Activated T-cell treated with anti-CD3 and anti-CD28 coated beads for 4 hours (primary cell): ENCODE data around the gene RBM23.
A peak's percentile ranks its signal among the peaks of the same experiment; 100 is the strongest.
"Not testable (repeated sequence)": the region's sequence is repeated elsewhere in the genome, so short reads cannot be mapped to it uniquely, and the experiment has no call there.

Experiments
- DNase-seq: peaks from one replicate; pipeline ENCODE4 v3.0.0-alpha.2; 2020

RBM23 gene

GRCh38 chr14:22860377-22860776 lies 58.6 kb downstream of the RBM23 start:
- DNase-seq = not testable (repeated sequence)

DNA sequence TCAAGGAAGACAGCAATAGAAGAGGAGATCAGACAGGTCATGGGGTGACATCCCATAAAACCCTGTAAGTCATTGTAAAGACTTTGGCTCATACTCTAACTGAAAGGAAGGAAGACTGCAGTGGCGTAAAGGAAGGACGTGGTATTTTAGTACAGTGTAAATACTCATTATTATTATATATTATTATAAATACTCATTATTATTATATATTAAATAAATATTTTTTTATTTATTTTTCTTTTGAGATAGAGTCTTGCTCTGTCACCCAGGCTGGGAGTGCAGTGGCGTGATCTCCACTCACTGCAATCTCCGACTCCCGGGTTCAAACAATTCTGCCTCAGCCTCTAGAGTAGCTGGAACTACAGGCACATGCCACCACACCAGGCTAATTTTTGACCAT lies 62.5 kb downstream of the RBM23 start:
- DNase-seq = no peak

GRCh38 chr14:22854963-22855724 lies 63.8 kb downstream of the RBM23 start:
- no peak for DNase-seq

DNA sequence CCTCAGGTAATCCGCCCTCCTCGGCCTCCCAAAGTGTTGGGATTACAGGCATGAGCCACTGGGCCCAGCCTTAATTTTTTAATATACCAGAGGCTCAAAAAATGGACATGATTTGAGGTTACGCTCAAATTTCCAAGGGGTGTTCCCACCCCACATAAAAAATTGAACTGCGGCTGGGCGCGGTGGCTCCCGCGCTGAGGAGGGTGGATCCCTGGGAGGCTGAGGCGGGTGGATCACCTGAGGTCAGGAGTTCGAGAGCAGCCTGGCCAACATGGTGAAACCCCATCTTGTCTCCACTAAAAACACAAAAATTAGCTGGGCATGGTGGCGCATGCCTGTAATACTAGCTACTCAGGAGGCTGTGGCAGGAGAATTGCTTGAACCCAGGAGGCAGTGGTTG lies 64.7 kb downstream of the RBM23 start:
- DNase-seq = not testable (repeated sequence)

- DNase-seq = peak; percentile 97
Measured at GRCh38 chr14:22852940-22853767, 65.8 kb downstream of the RBM23 start.

DNA sequence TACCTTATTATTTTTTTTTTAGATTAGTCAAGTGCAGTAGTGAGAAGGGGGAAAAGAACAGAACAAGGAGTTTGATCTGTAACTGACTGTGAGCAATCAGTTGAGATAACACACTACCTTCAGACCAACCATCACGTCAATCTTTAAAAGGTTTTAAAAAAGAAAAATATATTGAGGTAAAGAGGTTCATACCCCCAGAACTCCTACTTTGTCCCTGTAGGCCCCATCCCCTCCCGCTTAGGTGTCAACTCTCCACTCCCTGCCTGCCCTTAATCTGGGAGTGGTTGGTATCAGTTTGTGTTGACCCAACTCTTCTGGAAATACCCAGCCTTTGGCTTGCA lies 66.4 kb downstream of the RBM23 start:
- DNase-seq = no peak

DNA sequence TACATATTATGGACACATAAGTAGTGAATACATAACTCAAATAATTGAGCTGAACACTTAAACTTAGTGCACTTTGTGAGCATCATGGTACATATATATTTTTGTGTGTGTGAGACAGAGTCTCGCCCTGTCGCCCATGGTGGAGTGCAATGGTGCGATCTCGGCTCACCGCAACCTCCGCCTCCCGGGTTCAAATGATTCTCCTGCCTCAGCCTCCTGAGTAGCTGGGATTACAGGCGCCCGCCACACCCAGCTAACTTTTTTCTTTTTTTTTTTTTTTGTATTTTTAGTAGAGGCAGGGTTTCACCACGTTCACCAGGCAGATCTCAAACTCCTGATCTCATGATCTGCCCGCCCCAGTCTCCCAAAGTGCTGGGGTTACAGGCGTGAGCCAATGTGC lies 66.8 kb downstream of the RBM23 start:
- not testable (repeated sequence) for DNase-seq

GRCh38 chr14:22850944-22851764 lies 67.8 kb downstream of the RBM23 start:
- no peak for DNase-seq

DNA sequence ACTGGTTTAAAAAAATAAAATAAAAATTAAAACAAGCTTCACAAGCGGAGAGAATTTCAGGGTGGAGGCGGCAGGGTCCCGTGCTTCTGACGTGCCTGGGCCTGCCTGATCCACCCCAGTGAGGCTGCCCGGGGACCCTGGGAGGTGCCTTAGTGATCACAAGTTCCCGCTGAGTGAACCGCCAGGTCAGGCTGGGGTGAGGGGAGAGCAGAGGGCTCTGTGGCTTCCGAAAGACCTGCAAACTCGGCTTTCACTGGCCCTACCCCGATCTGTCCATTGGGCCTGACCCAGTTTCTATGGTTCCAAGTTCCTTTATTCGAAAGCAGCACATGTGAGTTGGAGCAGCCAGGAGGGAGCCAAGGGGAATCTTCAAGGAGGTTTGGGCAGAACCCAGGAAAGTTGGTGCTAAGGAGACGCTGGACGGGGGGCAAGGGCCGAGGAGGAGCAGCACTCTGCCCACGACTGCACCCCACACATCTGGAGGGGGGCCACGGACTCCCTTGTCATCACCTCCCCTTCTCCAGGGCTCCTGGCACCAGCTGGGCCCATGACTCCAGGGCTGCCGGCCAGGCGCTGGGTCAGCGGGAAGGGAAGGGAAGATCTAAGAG lies 69.6 kb downstream of the RBM23 start:
- no peak for DNase-seq

DNA sequence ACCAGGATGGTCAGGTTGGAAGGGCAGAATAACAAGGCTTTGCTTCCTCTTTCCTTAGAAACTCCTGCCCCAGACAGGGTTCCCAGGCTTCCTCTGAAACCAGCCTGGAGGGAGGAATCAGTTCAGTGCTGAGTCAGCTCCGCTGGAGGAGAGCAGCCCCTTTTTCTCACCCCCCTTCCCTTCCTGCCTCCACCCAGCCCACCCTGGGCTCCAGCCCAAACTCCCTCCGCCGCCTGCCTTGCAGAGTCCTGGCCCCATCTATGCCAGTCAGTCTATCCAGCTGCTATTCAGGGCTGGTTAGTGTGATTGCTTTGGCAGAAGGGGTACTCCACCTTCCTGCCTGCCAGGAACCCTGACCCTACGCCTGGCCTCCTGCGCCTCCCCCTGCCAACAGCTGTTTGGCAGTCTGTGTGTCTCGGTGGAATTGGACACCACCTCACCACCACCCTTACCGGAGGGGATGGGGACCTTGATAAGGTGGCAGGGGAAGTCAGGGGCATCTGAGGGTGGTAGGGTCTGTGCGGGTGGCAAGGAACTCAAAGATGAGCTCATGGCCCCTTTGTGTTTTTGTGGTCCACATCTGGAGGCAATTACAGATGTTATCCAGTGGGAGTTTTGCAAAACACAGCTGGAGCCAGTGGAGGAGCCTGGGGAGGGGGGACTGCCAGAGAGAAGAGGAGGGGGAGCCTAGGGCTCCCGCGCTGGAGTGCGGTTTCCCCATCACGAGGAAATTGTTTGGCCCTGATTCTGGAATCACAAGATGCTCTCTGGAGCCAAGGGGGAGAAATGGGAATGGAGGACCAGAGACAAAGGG lies 70.4 kb downstream of the RBM23 start:
- DNase-seq = no peak

- DNase-seq = no peak
Measured at GRCh38 chr14:22847661-22848341, 71.1 kb downstream of the RBM23 start.

DNA sequence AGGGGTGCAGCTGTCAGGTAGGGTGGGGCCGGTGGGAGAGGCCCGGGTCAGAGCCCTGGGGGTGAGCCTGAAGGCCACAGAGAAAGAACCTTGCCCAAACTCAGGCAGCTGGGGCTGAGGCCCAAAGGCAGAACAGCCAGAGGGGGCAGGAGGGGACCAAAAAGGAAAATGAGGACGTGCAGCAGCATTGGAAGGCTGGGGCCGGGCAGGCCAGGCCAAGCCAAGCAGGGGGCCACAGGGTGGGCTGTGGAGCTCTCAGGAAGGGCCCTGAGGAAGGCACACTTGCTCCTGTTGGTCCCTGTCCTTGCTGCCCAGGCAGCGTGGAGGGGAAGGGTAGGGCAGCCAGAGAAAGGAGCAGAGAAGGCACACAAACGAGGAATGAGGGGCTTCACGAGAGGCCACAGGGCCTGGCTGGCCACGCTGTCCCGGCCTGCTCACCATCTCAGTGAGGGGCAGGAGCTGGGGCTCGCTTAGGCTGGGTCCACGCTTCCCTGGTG lies 72.1 kb downstream of the RBM23 start:
- no peak for DNase-seq

DNA sequence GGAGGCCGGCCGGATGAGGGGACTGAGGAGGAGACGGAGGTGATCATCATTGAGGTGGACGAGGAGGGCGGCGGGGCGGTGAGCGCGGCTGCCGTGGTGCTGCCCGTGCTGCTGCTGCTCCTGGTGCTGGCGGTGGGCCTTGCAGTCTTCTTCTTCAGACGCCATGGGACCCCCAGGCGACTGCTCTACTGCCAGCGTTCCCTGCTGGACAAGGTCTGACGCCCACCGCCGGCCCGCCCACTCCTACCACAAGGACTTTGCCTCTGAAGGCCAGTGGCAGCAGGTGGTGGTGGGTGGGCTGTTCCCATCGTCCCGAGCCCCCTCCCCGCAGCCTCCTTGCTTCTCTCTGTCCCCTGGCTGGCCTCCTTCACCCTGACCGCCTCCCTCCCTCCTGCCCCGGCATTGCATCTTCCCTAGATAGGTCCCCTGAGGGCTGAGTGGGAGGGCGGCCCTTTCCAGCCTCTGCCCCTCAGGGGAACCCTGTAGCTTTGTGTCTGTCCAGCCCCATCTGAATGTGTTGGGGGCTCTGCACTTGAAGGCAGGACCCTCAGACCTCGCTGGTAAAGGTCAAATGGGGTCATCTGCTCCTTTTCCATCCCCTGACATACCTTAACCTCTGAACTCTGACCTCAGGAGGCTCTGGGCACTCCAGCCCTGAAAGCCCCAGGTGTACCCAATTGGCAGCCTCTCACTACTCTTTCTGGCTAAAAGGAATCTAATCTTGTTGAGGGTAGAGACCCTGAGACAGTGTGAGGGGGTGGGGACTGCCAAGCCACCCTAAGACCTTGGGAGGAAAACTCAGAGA lies 72.9 kb downstream of the RBM23 start:
- DNase-seq = no peak

DNA sequence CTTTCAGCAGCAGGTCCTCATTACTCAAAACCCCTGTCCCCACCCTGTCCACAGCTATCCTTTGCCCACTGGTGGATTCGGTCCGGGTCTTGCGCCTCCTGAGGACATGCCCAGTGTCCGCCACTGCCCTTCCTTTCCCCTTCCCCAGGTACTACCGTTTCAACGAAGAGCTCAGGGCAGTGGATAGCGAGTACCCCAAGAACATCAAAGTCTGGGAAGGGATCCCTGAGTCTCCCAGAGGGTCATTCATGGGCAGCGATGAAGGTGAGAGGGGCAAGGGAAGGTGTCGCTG lies 73.9 kb downstream of the RBM23 start:
- no peak for DNase-seq

DNA sequence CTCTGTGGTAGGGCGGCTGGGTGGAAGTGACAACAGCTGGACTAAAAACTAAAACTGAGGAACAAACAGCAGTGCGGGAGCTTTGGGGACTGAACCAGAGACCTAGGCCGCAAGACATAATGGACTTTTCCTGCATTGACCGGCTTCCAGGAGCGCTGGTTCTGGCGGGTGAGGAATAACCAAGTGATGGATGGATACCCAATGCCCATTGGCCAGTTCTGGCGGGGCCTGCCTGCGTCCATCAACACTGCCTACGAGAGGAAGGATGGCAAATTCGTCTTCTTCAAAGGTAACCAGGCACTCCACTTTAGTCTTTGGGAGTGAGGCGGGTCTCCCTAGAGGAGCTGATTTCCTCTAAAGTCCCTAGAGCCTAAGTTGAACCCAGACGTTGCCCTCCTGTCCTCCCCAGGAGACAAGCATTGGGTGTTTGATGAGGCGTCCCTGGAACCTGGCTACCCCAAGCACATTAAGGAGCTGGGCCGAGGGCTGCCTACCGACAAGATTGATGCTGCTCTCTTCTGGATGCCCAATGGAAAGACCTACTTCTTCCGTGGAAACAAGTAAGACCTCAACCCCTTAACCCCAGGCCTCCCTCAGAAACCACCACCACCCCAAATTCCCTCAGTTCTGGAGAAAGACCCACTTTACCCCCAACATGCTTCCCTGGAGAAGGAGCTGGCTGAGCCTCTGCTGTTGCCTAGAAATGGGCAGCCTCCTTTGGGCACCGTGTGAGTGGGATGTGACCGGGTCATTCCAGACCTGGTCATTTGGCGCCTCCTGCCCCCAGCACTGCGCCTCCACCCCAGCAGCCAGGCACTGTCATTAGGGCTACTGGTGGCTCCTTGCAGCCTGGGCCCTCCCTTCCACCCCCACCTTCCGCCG lies 74.5 kb downstream of the RBM23 start:
- DNase-seq = no peak
